A549 (cell line): ENCODE data around the gene KRT37. TPM values are rescaled to one million over a fixed set of nuclear protein-coding genes. Genes with fewer than 3 reads are reported as not detected.

Source experiments
- ATAC-seq, 2 experiments: fragments of 200-7000 bp in 1 of 2; fragments of >200 bp in 1 of 2; cut with Nextera tagmentation in 1 of 2; cut with Tn5 transposase in 1 of 2; 3 replicates each; pipeline versions ENCODE4 v1.8.0 to v1.9.1; 2018 to 2020; ENCODE audit warnings: mild to moderate bottlenecking in 1 of 2, moderate library complexity in 1 of 2
- CTCF ChIA-PET: fragments of 300-600 bp; sonication (Branson Sonifier 250); formaldehyde crosslinking; extraction: SDS; loops from one replicate; lab custom pipeline; 2021; ENCODE audit warnings: antibody characterized with exemption, inconsistent platforms; lab: Yijun Ruan, JAX
- POLR2A ChIA-PET: fragments of 350-600 bp; formaldehyde crosslinking; extraction: SDS; loops from one replicate; lab custom pipeline; 2021; ENCODE audit warnings: antibody characterized with exemption, inconsistent platforms; lab: Yijun Ruan, JAX
- DNase-seq, 2 experiments: peaks; one replicate each; pipeline versions ENCODE4 v3.0.0 to v3.0.0-alpha.2; 2011 to 2016; ENCODE audit warnings: low read depth in 1 of 2, low spot score in 1 of 2
- FAIRE-seq: peaks from 2 replicates; lab custom pipeline; 2011; peaks lifted over from hg19 to GRCh38; lab: Jason Lieb, UNC
- H3K27ac ChIP-seq, 2 experiments: fragments of >200 bp; sonication (Bioruptor Twin); formaldehyde crosslinking; 3 replicates each; pipeline ENCODE4 v1.5.1; 2016 to 2017
- H3K4me1 ChIP-seq: fragments of >200 bp; sonication (Bioruptor Twin); formaldehyde crosslinking; 3 replicates; pipeline ENCODE4 v1.6.1; 2016
- H3K4me2 ChIP-seq: fragments of >200 bp; sonication (Bioruptor Twin); formaldehyde crosslinking; 3 replicates; pipeline ENCODE4 v1.6.1; 2016
- H3K4me3 ChIP-seq: fragments of >200 bp; sonication (Bioruptor Twin); formaldehyde crosslinking; 3 replicates; pipeline ENCODE4 v1.5.1; 2016
- H3K9me3 ChIP-seq: fragments of >200 bp; sonication (Bioruptor Twin); formaldehyde crosslinking; 3 replicates; pipeline ENCODE4 v1.6.1; 2016
- BHLHE40 ChIP-seq: IDR thresholded peaks from 2 replicates; pipeline ENCODE4 v1.6.1; 2012; ENCODE audit warnings: low read depth, low read length, inconsistent platforms
- CBX8 ChIP-seq: fragments of 200-600 bp; sonication (generic); IDR thresholded peaks from 2 replicates; pipeline ENCODE4 v1.6.1; 2016
- CEBPB ChIP-seq, 2 experiments: fragments of >200 bp in 1 of 2; sonication (Bioruptor Twin) in 1 of 2; formaldehyde crosslinking in 1 of 2; IDR thresholded peaks; 2 replicates each; pipeline ENCODE4 v1.6.1; 2012 to 2016
- EP300 ChIP-seq, 2 experiments: fragments of >200 bp; sonication (Bioruptor Twin); formaldehyde crosslinking; IDR thresholded peaks; 2 replicates in 1 of 2; 3 replicates in 1 of 2; pipeline ENCODE4 v1.6.1; 2016 to 2017
- GATA3 ChIP-seq: IDR thresholded peaks from 2 replicates; pipeline ENCODE4 v1.6.1; 2012; ENCODE audit warnings: borderline replicate concordance
- HDAC2 ChIP-seq: fragments of 200-600 bp; sonication (generic); IDR thresholded peaks from 2 replicates; pipeline ENCODE4 v1.6.1; 2016
- JUNB ChIP-seq: fragments of >200 bp; sonication (Bioruptor Twin); formaldehyde crosslinking; IDR thresholded peaks from 2 replicates; pipeline ENCODE4 v1.6.1; 2016
- KDM5A ChIP-seq: fragments of 200-600 bp; sonication (generic); IDR thresholded peaks from 2 replicates; pipeline ENCODE4 v1.6.1; 2016; ENCODE audit warnings: antibody characterized with exemption, mild to moderate bottlenecking
- MAX ChIP-seq: IDR thresholded peaks from 2 replicates; pipeline ENCODE4 v1.6.1; 2012
- POLR2A ChIP-seq: IDR thresholded peaks from 2 replicates; pipeline ENCODE4 v1.6.1; 2012; ENCODE audit warnings: mild to moderate bottlenecking, low read length
- POLR2AphosphoS2 ChIP-seq: conservative IDR thresholded peaks from 2 replicates; pipeline ENCODE4 v1.6.1; 2012; ENCODE audit warnings: low read length, improper control_type of control experiment, inconsistent platforms
- RARB ChIP-seq: fragments of 250-450 bp; sonication (Bioruptor Pico); IDR thresholded peaks from 2 replicates; pipeline ENCODE4 v1.8.0; 2021; ENCODE audit warnings: mild to moderate bottlenecking, moderate library complexity
- RCOR1 ChIP-seq: fragments of 150-350 bp; IDR thresholded peaks from 2 replicates; pipeline ENCODE4 v1.6.1; 2014; ENCODE audit warnings: antibody characterized with exemption, low read length, low read depth
- REST ChIP-seq: fragments of 200-600 bp; sonication (generic); IDR thresholded peaks from 2 replicates; pipeline ENCODE4 v1.6.1; 2016; ENCODE audit warnings: antibody characterized with exemption, mild to moderate bottlenecking, moderate library complexity
- RFX5 ChIP-seq: fragments of 450-650 bp; IDR thresholded peaks from 2 replicates; pipeline ENCODE4 v1.7.1; 2014; ENCODE audit warnings: antibody characterized with exemption, mild to moderate bottlenecking, moderate library complexity
- RNF2 ChIP-seq: fragments of 200-600 bp; sonication (generic); IDR thresholded peaks from 2 replicates; pipeline ENCODE4 v1.6.1; 2016; ENCODE audit warnings: low read depth, mild to moderate bottlenecking, antibody characterized with exemption, moderate library complexity, borderline replicate concordance
- SMC3 ChIP-seq: fragments of >200 bp; sonication (Bioruptor Twin); formaldehyde crosslinking; IDR thresholded peaks from 3 replicates; pipeline ENCODE4 v1.6.1; 2018; ENCODE audit warnings: inconsistent platforms
- SREBF2 ChIP-seq: fragments of 450-650 bp; IDR thresholded peaks from 2 replicates; pipeline ENCODE4 v1.6.1; 2014; ENCODE audit warnings: mild to moderate bottlenecking, moderate library complexity
- USF2 ChIP-seq: fragments of 450-650 bp; IDR thresholded peaks from 2 replicates; pipeline ENCODE4 v1.6.1; 2014; ENCODE audit warnings: antibody characterized with exemption
- ZC3H11A ChIP-seq: fragments of 450-650 bp; IDR thresholded peaks from 2 replicates; pipeline ENCODE4 v1.6.1; 2014; ENCODE audit warnings: antibody characterized with exemption, mild to moderate bottlenecking
- ZFP36 ChIP-seq: fragments of 450-650 bp; IDR thresholded peaks from 2 replicates; pipeline ENCODE4 v1.6.1; 2014; ENCODE audit warnings: borderline replicate concordance; ENCODE audit not compliant: partially characterized antibody
- WGBS: methylation state at CpG from one replicate; pipeline ENCODE4 v1.1.6; 2017; ENCODE audit errors: missing lambda C conversion rate; 5-methylcytosine and 5-hydroxymethylcytosine counted together
- polyA plus RNA-seq, 4 experiments: library from polyadenylated mRNA; depleted of rRNA in 3 of 4; stranded (reverse); fragments of >200 nt; fragmentation: RNase III in 1 of 4; extraction: RNeasy Plus Mini Kit Qiagen cat#74134 plus additional on column Dnase treatment in 1 of 4; gene quantifications; 2 replicates in 3 of 4; 3 replicates in 1 of 4; pipeline ENCODE4 v1.2.3, GENCODE V29; 2011 to 2017
- TF ChIP-seq, protein P1 (sequence below): fragments of >200 bp; sonication (Bioruptor Twin); formaldehyde crosslinking; IDR thresholded peaks from 3 replicates; pipeline ENCODE4 v1.6.1; 2016
- TF ChIP-seq, protein P2 (sequence below): IDR thresholded peaks from 2 replicates; pipeline ENCODE4 v1.6.1; 2012
- TF ChIP-seq, protein P3 (sequence below): fragments of >200 bp; sonication (Bioruptor Twin); formaldehyde crosslinking; IDR thresholded peaks from 2 replicates; pipeline ENCODE4 v1.6.1; 2016

The KRT37 gene
- polyA plus RNA-seq, 2 of the 4 experiments (the other 2 are of a cell fraction): not detected

- ChIA-PET CTCF (interaction anchor here (1.5 to 2.1 kb wide), 2 partner anchors 9 to 166 kb away, joined by 4 to 11 read pairs; no protein-coding TSS in a partner anchor), POLR2A (no interaction called here)
- ATAC-seq: no peak
- no peak for FAIRE-seq
- Histone ChIP-seq H3K9me3 (no peaks in the 10 kb centered on the region), H3K4me3 (no peak overlapping the region), H3K4me2 (no peak overlapping the region), H3K4me1 (no peaks in the 10 kb centered on the region), H3K27ac (no peak overlapping the region)
- DNase-seq: no peak
- WGBS: 91% methylated on average over 2 of the region's 2 CpGs
- no peak for TF ChIP-seq GATA3
- no peak for TF ChIP-seq ZFP36
- no peak for TF ChIP-seq JUNB
Observed at GRCh38 chr17:41413982-41414381, 10.4 kb downstream of the KRT37 start.

- H3K9me3 ChIP-seq: no peaks in the 10 kb centered on the region
- FAIRE-seq (peak; percentile 68), DNase-seq (no peak), ATAC-seq (no peak)
- TF ChIP-seq KDM5A (no peak), HDAC2 (no peak), USF2 (no peak), RNF2 (no peak), EP300 (IDR thresholded peaks at IDR 0.05) (no peak), REST (no peak), RARB (CRISPR knock-in tag) (no peak), MAX (no peak), POLR2A (no peak), CBX8 (no peak)
- TF ChIP-seq, protein P1, sequence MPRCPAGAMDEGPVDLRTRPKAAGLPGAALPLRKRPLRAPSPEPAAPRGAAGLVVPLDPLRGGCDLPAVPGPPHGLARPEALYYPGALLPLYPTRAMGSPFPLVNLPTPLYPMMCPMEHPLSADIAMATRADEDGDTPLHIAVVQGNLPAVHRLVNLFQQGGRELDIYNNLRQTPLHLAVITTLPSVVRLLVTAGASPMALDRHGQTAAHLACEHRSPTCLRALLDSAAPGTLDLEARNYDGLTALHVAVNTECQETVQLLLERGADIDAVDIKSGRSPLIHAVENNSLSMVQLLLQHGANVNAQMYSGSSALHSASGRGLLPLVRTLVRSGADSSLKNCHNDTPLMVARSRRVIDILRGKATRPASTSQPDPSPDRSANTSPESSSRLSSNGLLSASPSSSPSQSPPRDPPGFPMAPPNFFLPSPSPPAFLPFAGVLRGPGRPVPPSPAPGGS: no peak
- WGBS: 57% methylated on average over 5 of the region's 5 CpGs
- no peak overlapping the region for H3K27ac ChIP-seq
- ChIA-PET CTCF (interaction anchor here (1.5 to 2.1 kb wide), 3 partner anchors 9 to 166 kb away, joined by 3 to 11 read pairs (median 4); partner anchors contain the start of gene KRT33A), POLR2A (no interaction called here)
- H3K4me1 ChIP-seq: no peaks in the 10 kb centered on the region
- no peak overlapping the region for H3K4me3 ChIP-seq
- H3K4me2 ChIP-seq: no peak overlapping the region
Observed at GRCh38 chr17:41413353-41413957, 10.9 kb downstream of the KRT37 start.

GRCh38 chr17:41411072-41411840, 13.1 kb downstream of the KRT37 start:
- Histone ChIP-seq H3K4me2 (no peak overlapping the region), H3K4me1 (no peaks in the 10 kb centered on the region), H3K4me3 (no peak overlapping the region), H3K27ac (no peak overlapping the region), H3K9me3 (no peaks in the 10 kb centered on the region)
- DNase-seq (no peak), ATAC-seq (no peak), FAIRE-seq (no peak)
- CTCF ChIA-PET: interaction anchor here (1.3 to 2.6 kb wide), 2 partner anchors 89 to 138 kb away, joined by 6 to 11 read pairs; no protein-coding TSS in a partner anchor
- WGBS: 82% methylated on average over 20 of the region's 20 CpGs
- TF ChIP-seq BHLHE40 (no peak), CEBPB (IDR thresholded peaks at IDR 0.05) (no peak), EP300 (IDR thresholded peaks at IDR 0.05) (no peak), POLR2AphosphoS2 (no peak), ZC3H11A (no peak), RFX5 (no peak), RCOR1 (no peak), SMC3 (no peak), KDM5A (no peak), GATA3 (no peak), SREBF2 (no peak)
- TF ChIP-seq, protein P2, sequence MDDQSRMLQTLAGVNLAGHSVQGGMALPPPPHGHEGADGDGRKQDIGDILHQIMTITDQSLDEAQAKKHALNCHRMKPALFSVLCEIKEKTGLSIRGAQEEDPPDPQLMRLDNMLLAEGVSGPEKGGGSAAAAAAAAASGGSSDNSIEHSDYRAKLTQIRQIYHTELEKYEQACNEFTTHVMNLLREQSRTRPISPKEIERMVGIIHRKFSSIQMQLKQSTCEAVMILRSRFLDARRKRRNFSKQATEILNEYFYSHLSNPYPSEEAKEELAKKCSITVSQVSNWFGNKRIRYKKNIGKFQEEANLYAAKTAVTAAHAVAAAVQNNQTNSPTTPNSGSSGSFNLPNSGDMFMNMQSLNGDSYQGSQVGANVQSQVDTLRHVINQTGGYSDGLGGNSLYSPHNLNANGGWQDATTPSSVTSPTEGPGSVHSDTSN: no peak
- TF ChIP-seq, protein P1: no peak
- TF ChIP-seq, protein P3, sequence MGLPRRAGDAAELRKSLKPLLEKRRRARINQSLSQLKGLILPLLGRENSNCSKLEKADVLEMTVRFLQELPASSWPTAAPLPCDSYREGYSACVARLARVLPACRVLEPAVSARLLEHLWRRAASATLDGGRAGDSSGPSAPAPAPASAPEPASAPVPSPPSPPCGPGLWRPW: no peak
- POLR2A ChIA-PET: no interaction called here
